ENCODE results near the gene C6orf89.

C6orf89 gene

GRCh38 chr6:36970892-36971842 lies 85.4 kb downstream of the C6orf89 start:
- no peak for DNase-seq

- no peak for DNase-seq
Observed at GRCh38 chr6:36971921-36972673, 86.3 kb downstream of the C6orf89 start.

- no peak for DNase-seq
Observed at GRCh38 chr6:36973190-36973589, 87.4 kb downstream of the C6orf89 start.

- no peak for DNase-seq
Observed at GRCh38 chr6:36973647-36974046, 87.9 kb downstream of the C6orf89 start.

GRCh38 chr6:36975231-36976006 lies 89.7 kb downstream of the C6orf89 start:
- no peak for DNase-seq

GRCh38 chr6:36976007-36976264 lies 90.2 kb downstream of the C6orf89 start:
- DNase-seq: no peak

- no peak for DNase-seq
Observed at GRCh38 chr6:36976509-36976908, 90.8 kb downstream of the C6orf89 start.

- DNase-seq: no peak
Observed at GRCh38 chr6:36976931-36977330, 91.2 kb downstream of the C6orf89 start.

GRCh38 chr6:36977470-36977941 lies 91.8 kb downstream of the C6orf89 start:
- DNase-seq: no peak
